ENCODE measurements around the gene HYAL3. TPM values are rescaled to one million over a fixed set of nuclear protein-coding genes. Genes with fewer than 3 reads are reported as not detected.

Gene HYAL3
- total and polyA plus RNA-seq, 10 of the 15 experiments (the other 5 are each of a cell fraction or from before 2014, with no cell fraction given): 0.37 to 4.2 (median 2.8) TPM

GRCh38 chr3:50296721-50297383 lies 2.4 kb downstream of the HYAL3 start:
- CTCF ChIA-PET: interaction anchor here (3.2 to 3.5 kb wide), 2 partner anchors 28 to 37 kb away, joined by 10 to 22 read pairs; no protein-coding TSS in a partner anchor
- in situ Hi-C loops (cut with MboI) (no loop called here), intact Hi-C loops (cut with micrococcal nuclease; ENCODE audit: unreplicated experiment) (loop anchor here (5.0 kb wide), 1 partner anchor 40 kb away; no protein-coding TSS in a partner anchor)
- 82% methylated on average over 18 of the region's 18 CpGs for WGBS (ENCODE audit: insufficient coverage, insufficient replicate concordance, low lambda C conversion rate, missing lambda C conversion rate)
- SMC1A ChIA-PET (ENCODE audit: uncharacterized antibody, unreplicated experiment): no interaction called here
- H3K79me2 ChIP-seq (ENCODE audit: control insufficient read depth, insufficient read depth, low read length): peaks cover 5% of the 10 kb centered on the region
- POLR2A ChIA-PET: no interaction called here
- no peak overlapping the region for H3K4me2 ChIP-seq (ENCODE audit: control insufficient read depth, insufficient read depth)
- H3K4me1 ChIP-seq (ENCODE audit: control insufficient read depth, insufficient read depth, low read length): peaks cover 4% of the 10 kb centered on the region
- no peak overlapping the region for H3K27ac ChIP-seq (ENCODE audit: control insufficient read depth, insufficient read depth)
- no peak for FAIRE-seq
- no peak for ATAC-seq
- no peaks in the 10 kb centered on the region for H3K27me3 ChIP-seq (replicated peaks in 1 of 2; ENCODE audit: control insufficient read depth in 2 of 2, insufficient read depth in 2 of 2, low read length in 1 of 2)
- no peaks in the 10 kb centered on the region for H3K36me3 ChIP-seq (ENCODE audit: control insufficient read depth in 2 of 2, insufficient read depth in 2 of 2, low read length in 1 of 2)
- H3K9ac ChIP-seq (ENCODE audit: control insufficient read depth, insufficient read depth, low read length): no peak overlapping the region
- no peaks in the 10 kb centered on the region for H3K9me3 ChIP-seq (replicated peaks; ENCODE audit: control insufficient read depth, insufficient read depth, low read length)
- no peak overlapping the region for H2AFZ ChIP-seq (ENCODE audit: control insufficient read depth, low read depth, low read length)
- no TSS peak for BruUV-seq (replicated peaks)
- no peaks in the 10 kb centered on the region for H4K20me1 ChIP-seq (ENCODE audit: control insufficient read depth, insufficient read depth)
- no peak overlapping the region for H3K4me3 ChIP-seq
- no peak for DNase-seq (ENCODE audit: low read depth, low spot score)
- RAD21 ChIA-PET (ENCODE audit: unreplicated experiment): interaction anchor here (0.9 to 1.2 kb wide), 2 partner anchors 35 to 40 kb away, joined by 3 read pairs; no protein-coding TSS in a partner anchor
- TF ChIP-seq, protein P1, sequence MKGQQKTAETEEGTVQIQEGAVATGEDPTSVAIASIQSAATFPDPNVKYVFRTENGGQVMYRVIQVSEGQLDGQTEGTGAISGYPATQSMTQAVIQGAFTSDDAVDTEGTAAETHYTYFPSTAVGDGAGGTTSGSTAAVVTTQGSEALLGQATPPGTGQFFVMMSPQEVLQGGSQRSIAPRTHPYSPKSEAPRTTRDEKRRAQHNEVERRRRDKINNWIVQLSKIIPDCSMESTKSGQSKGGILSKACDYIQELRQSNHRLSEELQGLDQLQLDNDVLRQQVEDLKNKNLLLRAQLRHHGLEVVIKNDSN (IDR thresholded peaks at IDR 0.05; ENCODE audit: borderline replicate concordance, extremely low read length, insufficient read depth, low read depth, low read length): no peak
- TF ChIP-seq PBX3 (IDR thresholded peaks at IDR 0.05; ENCODE audit: insufficient replicate concordance, low read depth, low read length): no peak
- TF ChIP-seq, protein P2, sequence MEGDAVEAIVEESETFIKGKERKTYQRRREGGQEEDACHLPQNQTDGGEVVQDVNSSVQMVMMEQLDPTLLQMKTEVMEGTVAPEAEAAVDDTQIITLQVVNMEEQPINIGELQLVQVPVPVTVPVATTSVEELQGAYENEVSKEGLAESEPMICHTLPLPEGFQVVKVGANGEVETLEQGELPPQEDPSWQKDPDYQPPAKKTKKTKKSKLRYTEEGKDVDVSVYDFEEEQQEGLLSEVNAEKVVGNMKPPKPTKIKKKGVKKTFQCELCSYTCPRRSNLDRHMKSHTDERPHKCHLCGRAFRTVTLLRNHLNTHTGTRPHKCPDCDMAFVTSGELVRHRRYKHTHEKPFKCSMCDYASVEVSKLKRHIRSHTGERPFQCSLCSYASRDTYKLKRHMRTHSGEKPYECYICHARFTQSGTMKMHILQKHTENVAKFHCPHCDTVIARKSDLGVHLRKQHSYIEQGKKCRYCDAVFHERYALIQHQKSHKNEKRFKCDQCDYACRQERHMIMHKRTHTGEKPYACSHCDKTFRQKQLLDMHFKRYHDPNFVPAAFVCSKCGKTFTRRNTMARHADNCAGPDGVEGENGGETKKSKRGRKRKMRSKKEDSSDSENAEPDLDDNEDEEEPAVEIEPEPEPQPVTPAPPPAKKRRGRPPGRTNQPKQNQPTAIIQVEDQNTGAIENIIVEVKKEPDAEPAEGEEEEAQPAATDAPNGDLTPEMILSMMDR (IDR thresholded peaks at IDR 0.05 in 2 of 3, conservative IDR thresholded peaks at IDR 0.05 in 1 of 3; ENCODE audit: control insufficient read depth in 2 of 3, extremely low read depth in 1 of 3, insufficient read depth in 1 of 3, low read depth in 3 of 3, low read length in 3 of 3): no peak
- no peak for TF ChIP-seq HCFC1 (IDR thresholded peaks at IDR 0.05; ENCODE audit: low read length)
- TF ChIP-seq SIN3A (IDR thresholded peaks at IDR 0.05; ENCODE audit: low read depth, low read length): no peak
- TF ChIP-seq LARP7 (IDR thresholded peaks at IDR 0.05): no peak
- TF ChIP-seq CEBPZ (IDR thresholded peaks at IDR 0.05; ENCODE audit: low read depth, low read length): no peak
- TF ChIP-seq STAT1 (conservative IDR thresholded peaks at IDR 0.05): no peak
- TF ChIP-seq EED (IDR thresholded peaks at IDR 0.05; ENCODE audit: low read depth): no peak
- TF ChIP-seq ATF3 (IDR thresholded peaks at IDR 0.05; ENCODE audit: borderline replicate concordance, extremely low read depth, low read depth, low read length): no peak
- TF ChIP-seq, protein P3, sequence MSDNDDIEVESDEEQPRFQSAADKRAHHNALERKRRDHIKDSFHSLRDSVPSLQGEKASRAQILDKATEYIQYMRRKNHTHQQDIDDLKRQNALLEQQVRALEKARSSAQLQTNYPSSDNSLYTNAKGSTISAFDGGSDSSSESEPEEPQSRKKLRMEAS (IDR thresholded peaks at IDR 0.05; ENCODE audit: low read depth, low read length): no peak
- TF ChIP-seq IKZF2 (IDR thresholded peaks at IDR 0.05): no peak
- TF ChIP-seq MLLT1 (IDR thresholded peaks at IDR 0.05): no peak

Measured in GM12878 (cell line).